GM18867 (cell line): ENCODE measurements around the gene EOLA1.
"Not testable (repeated sequence)": the region's sequence is repeated elsewhere in the genome, so short reads cannot be mapped to it uniquely, and the experiment has no call there.

Source experiments
- ATAC-seq: cut with Tn5 transposase; IDR thresholded peaks from one replicate; pipeline ENCODE4 v1.9.1; 2021; ENCODE audit warnings: mild to moderate bottlenecking, moderate library complexity; ENCODE audit not compliant: unreplicated experiment

Gene EOLA1

GRCh38 chrX:149541521-149542047 is 772 bp downstream of the EOLA1 start:
- no peak for ATAC-seq

DNA sequence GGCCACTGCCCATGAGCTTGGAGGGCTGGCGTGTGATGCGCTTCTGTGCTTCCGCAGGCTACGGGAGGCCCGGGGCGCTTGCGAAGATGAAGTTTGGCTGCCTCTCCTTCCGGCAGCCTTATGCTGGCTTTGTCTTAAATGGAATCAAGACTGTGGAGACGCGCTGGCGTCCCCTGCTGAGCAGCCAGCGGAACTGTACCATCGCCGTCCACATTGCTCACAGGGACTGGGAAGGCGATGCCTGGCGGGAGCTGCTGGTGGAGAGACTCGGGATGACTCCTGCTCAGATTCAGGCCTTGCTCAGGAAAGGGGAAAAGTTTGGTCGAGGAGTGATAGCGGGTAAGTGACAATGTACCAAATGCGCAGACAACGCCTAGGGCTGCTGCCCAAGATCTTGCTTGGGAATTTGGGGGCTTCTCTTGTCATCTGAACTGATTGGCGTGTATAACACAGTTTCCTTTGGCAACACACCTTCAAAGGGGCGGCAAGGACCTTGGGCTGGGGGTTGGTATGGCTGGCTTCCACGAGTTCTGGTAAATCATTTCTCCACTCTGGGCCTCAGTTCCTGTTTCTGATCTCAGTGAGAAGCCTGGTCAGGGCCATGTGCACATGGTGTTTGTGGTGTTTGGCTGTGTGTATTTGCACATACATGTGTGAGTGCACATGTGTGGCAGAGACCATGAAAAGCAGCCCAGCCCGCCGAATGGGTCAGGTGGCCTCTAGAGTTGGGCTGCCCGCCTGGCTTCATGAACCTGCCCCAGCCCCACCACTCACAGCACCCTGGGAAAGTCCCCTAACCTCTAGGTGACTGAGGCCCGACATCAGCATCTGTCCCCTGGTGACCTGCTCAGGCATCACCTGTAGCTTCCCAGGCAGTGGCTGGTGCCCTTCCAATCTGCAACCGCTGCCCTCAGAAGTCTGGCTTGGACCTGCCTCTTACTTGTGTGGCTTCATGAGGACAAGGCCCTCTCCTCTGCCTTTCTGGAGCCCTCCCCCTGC is 5.0 kb downstream of the EOLA1 start:
- not testable (repeated sequence) for ATAC-seq

GRCh38 chrX:149546962-149547361 is 6.2 kb downstream of the EOLA1 start:
- not testable (repeated sequence) for ATAC-seq

GRCh38 chrX:149547782-149548181 is 7.0 kb downstream of the EOLA1 start:
- not testable (repeated sequence) for ATAC-seq

GRCh38 chrX:149549701-149550100 is 8.9 kb downstream of the EOLA1 start, which contains the start of gene HSFX3:
TSS of gene HSFX3 (minus strand) at chrX:149549924. CDS start at chrX:149549852, 72 bp downstream.
- ATAC-seq: not testable (repeated sequence)

GRCh38 chrX:149550454-149550853 is 9.6 kb downstream of the EOLA1 start:
- not testable (repeated sequence) for ATAC-seq

DNA sequence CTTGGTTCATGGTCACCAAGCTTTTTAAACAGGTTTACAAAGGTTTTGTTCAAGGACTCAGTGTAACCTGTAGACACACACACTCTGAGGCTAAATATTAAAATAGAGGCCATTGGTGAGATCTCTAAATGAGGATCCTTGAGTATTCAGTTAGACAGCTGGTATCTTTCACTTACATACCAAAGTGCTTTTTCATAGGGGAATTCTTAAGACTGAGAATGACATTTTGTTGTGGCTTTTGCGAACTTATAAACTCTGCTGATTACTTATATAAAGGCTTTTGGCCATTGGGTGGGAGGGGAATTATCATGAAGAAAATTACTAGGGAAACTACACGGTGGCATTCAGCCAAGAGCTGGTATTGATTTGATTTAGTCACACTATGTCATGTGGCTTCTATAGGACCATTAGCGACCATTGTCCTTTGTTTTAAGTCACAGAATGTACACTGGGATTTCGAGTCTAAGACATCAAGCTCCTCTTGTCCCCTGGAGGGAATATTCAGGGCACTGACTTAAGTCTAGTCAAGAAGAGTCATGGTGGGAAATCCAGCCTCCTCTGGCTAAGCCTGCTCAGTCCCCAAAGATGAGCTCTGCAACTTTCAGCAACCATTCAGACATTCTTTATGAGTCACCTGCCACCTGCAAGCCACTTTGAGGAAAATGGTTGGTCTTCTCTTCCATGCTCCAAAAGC is 10.6 kb downstream of the EOLA1 start:
- not testable (repeated sequence) for ATAC-seq

DNA sequence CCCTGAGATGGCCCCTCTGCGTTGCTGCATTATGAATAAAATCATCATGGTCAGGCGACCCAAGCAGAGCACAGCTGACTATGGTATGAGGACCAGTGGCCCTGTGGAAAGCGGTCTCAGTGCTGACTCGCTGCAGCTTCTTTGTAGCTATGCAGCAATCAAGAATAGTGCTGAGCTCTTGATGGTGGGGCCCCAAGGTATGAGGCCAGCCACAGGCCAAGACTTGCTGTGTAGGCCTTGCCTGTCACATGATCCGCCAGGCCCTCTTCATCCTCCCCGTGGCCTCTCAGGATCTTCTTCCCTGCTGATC is 11.1 kb downstream of the EOLA1 start:
- not testable (repeated sequence) for ATAC-seq

GRCh38 chrX:149555251-149555650 is 14.4 kb downstream of the EOLA1 start:
- ATAC-seq: not testable (repeated sequence)

DNA sequence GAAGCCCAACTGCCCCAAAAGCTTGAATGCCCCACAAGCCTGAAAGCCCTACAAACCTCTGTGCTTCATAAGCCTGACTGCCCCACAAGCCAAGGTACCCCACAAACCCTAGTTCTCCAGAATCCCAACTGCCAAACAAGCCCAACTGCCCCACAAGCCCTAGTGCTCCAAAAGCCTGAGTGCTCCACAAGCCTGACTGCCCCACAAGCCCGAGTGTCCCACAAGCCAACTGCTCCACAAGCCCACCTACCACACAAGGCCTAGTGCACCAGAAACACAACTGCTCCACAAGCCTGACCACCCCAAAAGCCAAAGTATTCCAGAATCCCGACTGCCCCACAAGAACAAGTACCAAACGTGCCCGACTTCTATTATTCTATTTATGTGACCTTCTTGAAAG is 22.5 kb downstream of the EOLA1 start:
- ATAC-seq: no peak

- ATAC-seq: no peak
These were observed 27.0 kb downstream of the EOLA1 start for GRCh38 chrX:149567621-149568417.

DNA sequence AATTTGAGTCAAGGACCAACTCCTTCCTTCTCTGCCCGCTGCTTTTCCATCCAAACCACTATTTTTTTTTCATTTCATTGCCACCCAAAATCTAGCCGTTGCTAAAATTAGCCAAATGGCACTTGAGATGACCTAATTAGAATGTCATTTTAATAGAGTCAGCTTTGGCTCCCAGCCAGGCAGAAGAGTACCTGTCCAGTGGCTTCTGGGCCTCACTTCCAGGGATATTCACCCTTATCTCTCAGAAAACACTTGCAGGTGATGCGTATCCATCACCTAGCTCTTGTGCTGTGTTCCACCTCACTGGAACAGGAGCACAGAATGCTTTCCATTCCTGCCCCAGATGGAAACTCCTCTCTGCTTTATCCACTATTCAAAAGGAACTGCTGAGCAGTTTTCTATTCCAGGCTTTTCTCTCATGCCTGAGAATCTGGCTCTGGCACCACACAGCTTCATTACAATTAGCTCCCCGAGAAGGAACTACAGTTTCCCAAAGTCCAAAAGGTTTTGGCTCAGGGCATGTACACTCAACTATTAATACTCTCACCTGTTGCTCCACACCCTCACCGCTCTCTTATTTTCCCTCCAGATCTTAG is 28.0 kb downstream of the EOLA1 start:
- no peak for ATAC-seq

DNA sequence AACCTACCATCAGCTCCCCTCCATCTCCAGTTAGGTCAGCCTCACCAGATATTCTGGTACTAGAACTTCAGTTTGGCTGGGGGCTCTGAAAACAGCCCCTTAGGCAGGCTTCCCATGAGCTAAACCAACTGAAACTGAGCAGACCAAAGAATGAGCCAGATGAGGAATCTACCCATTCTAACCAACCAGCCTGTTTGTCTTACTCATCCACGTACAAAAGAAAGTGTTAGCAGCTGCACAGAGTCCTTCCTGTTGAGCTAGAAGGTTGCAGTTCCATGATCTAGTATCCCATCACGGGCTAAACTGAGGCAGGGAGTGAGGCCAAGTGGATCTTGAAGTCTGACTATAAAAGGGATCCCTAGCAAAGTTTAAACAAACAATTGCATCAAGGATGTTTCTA is 29.0 kb downstream of the EOLA1 start:
- ATAC-seq: no peak

GRCh38 chrX:149570668-149571067 is 29.9 kb downstream of the EOLA1 start:
- ATAC-seq: no peak

GRCh38 chrX:149571770-149572169 is 31.0 kb downstream of the EOLA1 start:
- no peak for ATAC-seq

DNA sequence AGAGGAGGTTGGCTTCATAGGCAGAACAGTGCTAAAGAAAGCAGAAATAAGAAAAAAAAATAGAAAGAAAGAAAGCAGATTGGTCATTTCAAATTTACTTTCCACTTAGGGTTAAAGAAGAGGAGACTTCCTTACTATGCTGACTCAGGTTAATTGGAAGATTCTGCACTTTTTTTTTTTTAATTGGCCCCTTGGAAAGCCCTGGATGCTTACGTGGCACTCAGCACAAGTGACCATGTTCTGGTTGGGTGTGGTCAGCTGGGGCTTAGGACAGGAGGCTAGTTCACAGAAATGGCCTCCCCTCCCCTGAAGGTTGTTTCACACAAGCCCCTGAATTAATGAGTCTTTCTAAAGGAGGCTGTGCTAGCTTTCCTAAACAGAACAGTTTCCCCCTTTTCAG is 31.9 kb downstream of the EOLA1 start:
- ATAC-seq: no peak

DNA sequence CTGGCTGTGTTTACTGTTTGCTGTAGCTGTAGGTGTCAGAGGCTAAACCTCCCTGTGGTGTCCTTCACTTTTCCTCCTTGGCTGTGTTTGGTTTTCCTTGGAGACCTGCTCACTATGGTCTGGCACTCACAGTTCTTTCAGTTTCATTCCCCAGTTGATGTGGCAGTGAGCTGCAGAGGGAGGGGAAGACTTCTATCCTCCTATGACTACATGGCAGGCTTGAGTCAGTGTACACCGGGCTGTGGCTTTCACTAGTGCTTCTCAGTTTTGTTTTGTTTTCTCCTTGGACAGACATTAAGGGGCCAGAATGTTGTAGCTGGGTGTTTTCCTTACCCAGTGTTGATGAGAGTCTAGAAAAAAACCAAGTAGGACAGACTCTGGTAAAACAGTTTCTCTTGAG is 32.6 kb downstream of the EOLA1 start:
- ATAC-seq: peak; percentile 100

GRCh38 chrX:149585631-149586030 is 44.8 kb downstream of the EOLA1 start:
- not testable (repeated sequence) for ATAC-seq

DNA sequence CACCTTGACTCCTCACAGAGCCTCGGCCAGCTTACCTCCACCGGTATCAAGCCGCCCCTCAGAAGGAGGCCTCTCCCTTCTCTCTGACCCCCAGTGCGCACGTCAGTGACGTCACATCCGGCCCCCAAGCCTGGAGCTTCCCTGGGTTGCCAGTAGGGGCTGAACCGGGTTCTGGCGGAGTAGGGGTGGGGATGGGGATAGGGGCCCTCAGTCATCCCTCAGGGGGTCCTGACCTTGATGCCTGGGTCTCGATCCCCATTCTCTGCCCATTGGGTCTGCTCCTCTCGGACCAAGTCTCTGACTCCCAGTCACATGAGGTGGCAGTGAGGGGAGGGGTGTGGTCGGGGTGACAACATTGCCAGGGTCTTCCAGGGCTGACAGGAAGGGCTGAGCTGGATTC is 46.5 kb downstream of the EOLA1 start, which contains the start of gene MAGEA9B:
MAGEA9B (minus strand) TSS at position 101 of the 400 bp plus-strand sequence. CDS start 4,280 bp downstream, outside the sequence.
- ATAC-seq: not testable (repeated sequence)

- ATAC-seq: not testable (repeated sequence)
These were observed 50.2 kb downstream of the EOLA1 start for GRCh38 chrX:149590993-149591392.
